Measurements from ENCODE around the gene PRAMEF1. TPM values are rescaled to one million over a fixed set of nuclear protein-coding genes. Genes with fewer than 3 reads are reported as not detected.

PRAMEF1 gene
- total RNA-seq, 4 donors from 2014 or later: not detected

Other genes with a start within 250 kb of the PRAMEF1 start
- gene DHRS3, start 173.2 kb upstream of the PRAMEF1 start, total RNA-seq: 100 to 1,000 TPM; 130 to 237 (median 200) TPM
- not detected for gene AADACL4, start 147.3 kb upstream of the PRAMEF1 start, total RNA-seq
- gene AADACL3, start 75.3 kb upstream of the PRAMEF1 start, total RNA-seq: not detected
- gene CFAP107, start 45.2 kb upstream of the PRAMEF1 start, total RNA-seq: not detected
- not detected for gene PRAMEF12, start 17.7 kb upstream of the PRAMEF1 start, total RNA-seq
- not detected for gene PRAMEF11, start 40.0 kb downstream of the PRAMEF1 start, total RNA-seq
- not detected for gene HNRNPCL1, start 57.3 kb downstream of the PRAMEF1 start, total RNA-seq
- not detected for gene PRAMEF2, start 65.7 kb downstream of the PRAMEF1 start, total RNA-seq
- gene PRAMEF4, start 94.8 kb downstream of the PRAMEF1 start, total RNA-seq: not detected
- not detected for gene PRAMEF10, start 106.9 kb downstream of the PRAMEF1 start, total RNA-seq
- not detected for gene PRAMEF7, start 125.2 kb downstream of the PRAMEF1 start, total RNA-seq
- gene PRAMEF6, start 156.2 kb downstream of the PRAMEF1 start, total RNA-seq: not detected

Measured in esophagus muscularis mucosa (tissue), 4 donors.